Calu3 (cell line): ENCODE data around the gene INTS13. TPM values are rescaled to one million over a fixed set of nuclear protein-coding genes. Genes with fewer than 3 reads are reported as not detected.
A peak's percentile ranks its signal among the peaks of the same experiment; 100 is the strongest.

ENCODE experiments used
- BruUV-seq: library from RNA; stranded (reverse); fragments of 400-500 nt; replicated peaks from 2 replicates; lab custom pipeline; 2021; lab: Mats Ljungman, UMichigan
- CTCF ChIA-PET: fragments of 300-600 bp; sonication (Branson Sonifier 250); formaldehyde crosslinking; loops from one replicate; lab custom pipeline; 2022; ENCODE audit warnings: antibody characterized with exemption; lab: Charles Lee
- DNase-seq: peaks from one replicate; pipeline ENCODE4 v3.0.0; 2022
- H3K27ac Mint-ChIP-seq: one replicate; pipeline ENCODE4 v1.8.0; 2022; ENCODE audit warnings: mixed read lengths; ENCODE audit not compliant: unreplicated experiment
- H3K27me3 Mint-ChIP-seq: one replicate; pipeline ENCODE4 v1.8.0; 2022; ENCODE audit warnings: mixed read lengths; ENCODE audit not compliant: unreplicated experiment
- H3K36me3 Mint-ChIP-seq: one replicate; pipeline ENCODE4 v1.8.0; 2022; ENCODE audit warnings: mild to moderate bottlenecking, moderate library complexity, mixed read lengths; ENCODE audit not compliant: insufficient read depth, unreplicated experiment
- H3K4me1 Mint-ChIP-seq: one replicate; pipeline ENCODE4 v1.8.0; 2022; ENCODE audit warnings: mild to moderate bottlenecking, low read depth, mixed read lengths; ENCODE audit not compliant: unreplicated experiment
- H3K4me3 Mint-ChIP-seq: one replicate; pipeline ENCODE4 v1.8.0; 2022; ENCODE audit warnings: mild to moderate bottlenecking, low read depth, moderate library complexity, mixed read lengths; ENCODE audit not compliant: unreplicated experiment
- H3K9me3 Mint-ChIP-seq: one replicate; pipeline ENCODE4 v1.8.0; 2022; ENCODE audit warnings: low read depth, mixed read lengths; ENCODE audit not compliant: unreplicated experiment
- intact Hi-C: fragments of 100-400 bp; cut with micrococcal nuclease; formaldehyde crosslinking; loops from one replicate; pipeline ENCODE4 v1.10.0; 2022; ENCODE audit not compliant: unreplicated experiment
- total RNA-seq: library from RNA; stranded (reverse); gene quantifications from 2 replicates; pipeline ENCODE4 v1.2.3, GENCODE V29; 2022
- TF ChIP-seq, protein P1 (sequence below): fragments of 200-600 bp; IDR thresholded peaks from one replicate; pipeline ENCODE4 v1.8.0; 2022; ENCODE audit warnings: antibody characterized with exemption; ENCODE audit not compliant: unreplicated experiment

INTS13 gene
- total RNA-seq, 1 experiment from 2014 or later = 35.0 TPM

DNA sequence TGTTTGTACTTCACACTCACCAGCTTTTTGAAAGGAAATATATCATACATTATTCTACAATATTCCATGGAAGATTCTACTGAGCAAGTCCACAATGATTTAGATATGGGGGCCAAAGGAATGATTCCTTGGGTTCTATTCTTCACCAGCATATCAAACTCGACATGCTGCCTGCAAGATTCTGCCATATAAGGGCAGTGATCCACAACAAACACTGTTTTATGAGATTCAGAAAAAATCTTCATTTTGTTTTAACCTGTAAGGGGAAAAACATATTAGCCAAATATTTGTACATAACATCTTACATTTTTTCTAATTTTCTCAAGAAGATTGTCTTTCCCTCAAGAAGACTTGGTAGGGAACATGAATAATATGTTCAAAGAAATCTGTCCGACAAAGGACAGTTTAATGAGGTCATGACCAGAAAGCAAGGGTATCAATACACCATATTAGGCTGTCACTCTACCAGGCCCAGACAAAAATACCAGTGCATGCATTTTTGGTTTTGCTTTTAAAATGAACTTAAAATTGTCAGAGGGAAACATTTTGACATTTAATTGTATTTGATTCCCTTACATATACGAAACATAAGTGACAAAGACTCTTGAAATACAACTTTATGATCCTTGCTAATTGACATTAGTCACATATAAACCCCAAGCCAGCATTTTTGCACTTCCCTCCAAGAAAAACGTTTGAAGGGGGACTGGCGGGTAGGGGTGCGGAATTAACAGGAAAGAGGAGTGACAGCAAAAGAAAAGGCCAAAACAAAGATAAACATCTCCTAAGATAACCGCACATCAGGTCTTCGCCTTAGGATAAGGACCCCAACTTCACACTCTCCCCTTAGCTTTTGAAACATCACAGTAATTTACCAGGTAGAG is 980 bp downstream of the INTS13 start:
- Mint-ChIP-seq H3K4me1 (peaks cover 29% of the 10 kb centered on the region), H3K27me3 (no peaks in the 10 kb centered on the region), H3K27ac (peak overlapping the region; percentile 95), H3K9me3 (no peaks in the 10 kb centered on the region), H3K36me3 (peaks cover 32% of the 10 kb centered on the region), H3K4me3 (peak overlapping the region; percentile 94)
- CTCF ChIA-PET = interaction anchor here (0.6 kb wide), 1 partner anchor 391 kb away, joined by 5 read pairs; no protein-coding TSS in a partner anchor
- no TSS peak for BruUV-seq
- DNase-seq = no peak
- intact Hi-C loops = loop anchor here (5.0 kb wide), 1 partner anchor 76 kb away; the partner anchor contains the start of gene TM7SF3
- TF ChIP-seq, protein P1, sequence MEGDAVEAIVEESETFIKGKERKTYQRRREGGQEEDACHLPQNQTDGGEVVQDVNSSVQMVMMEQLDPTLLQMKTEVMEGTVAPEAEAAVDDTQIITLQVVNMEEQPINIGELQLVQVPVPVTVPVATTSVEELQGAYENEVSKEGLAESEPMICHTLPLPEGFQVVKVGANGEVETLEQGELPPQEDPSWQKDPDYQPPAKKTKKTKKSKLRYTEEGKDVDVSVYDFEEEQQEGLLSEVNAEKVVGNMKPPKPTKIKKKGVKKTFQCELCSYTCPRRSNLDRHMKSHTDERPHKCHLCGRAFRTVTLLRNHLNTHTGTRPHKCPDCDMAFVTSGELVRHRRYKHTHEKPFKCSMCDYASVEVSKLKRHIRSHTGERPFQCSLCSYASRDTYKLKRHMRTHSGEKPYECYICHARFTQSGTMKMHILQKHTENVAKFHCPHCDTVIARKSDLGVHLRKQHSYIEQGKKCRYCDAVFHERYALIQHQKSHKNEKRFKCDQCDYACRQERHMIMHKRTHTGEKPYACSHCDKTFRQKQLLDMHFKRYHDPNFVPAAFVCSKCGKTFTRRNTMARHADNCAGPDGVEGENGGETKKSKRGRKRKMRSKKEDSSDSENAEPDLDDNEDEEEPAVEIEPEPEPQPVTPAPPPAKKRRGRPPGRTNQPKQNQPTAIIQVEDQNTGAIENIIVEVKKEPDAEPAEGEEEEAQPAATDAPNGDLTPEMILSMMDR = no peak

DNA sequence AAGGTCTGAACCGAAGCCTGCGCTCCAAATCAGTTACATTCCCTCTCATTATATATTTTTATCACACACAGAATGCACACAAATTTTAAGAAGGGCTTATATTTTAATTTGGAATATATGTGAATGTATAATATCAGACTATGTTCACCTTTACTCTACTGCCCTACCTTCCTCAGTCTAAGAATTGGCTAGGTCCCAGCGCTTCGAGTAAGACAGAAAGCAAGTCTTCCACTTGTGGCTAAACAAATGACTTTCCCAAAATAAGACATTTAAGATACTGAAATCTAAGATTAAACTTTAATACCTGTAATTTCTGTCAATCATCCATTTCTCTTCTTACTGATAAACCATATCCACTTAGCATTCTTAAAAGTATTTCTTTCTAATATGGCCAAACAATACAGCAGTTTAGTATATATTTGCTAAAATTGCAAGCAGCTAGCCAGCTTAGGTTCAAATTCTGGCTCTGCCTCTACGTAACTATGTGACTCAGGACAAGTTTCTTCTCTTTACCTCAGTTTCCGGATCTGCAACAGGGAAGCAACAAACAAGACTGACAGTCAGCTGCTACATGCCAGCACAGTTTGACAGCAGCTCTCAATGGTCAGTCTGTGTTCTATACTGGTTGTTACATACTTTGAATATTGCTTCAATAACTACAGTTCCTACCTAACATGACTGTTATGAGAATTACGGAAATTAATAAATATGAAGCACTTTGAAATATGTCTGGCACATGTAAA is 2.0 kb downstream of the INTS13 start:
- intact Hi-C loops = loop anchor here (5.0 kb wide), 1 partner anchor 76 kb away; the partner anchor contains the start of gene TM7SF3
- CTCF ChIA-PET = interaction anchor here (0.6 kb wide), 2 partner anchors 30 to 392 kb away, joined by 3 to 5 read pairs; no protein-coding TSS in a partner anchor
- Mint-ChIP-seq H3K36me3 (peaks cover 32% of the 10 kb centered on the region), H3K27ac (no peak overlapping the region), H3K4me3 (peak overlapping the region; percentile 94), H3K4me1 (peaks cover 29% of the 10 kb centered on the region), H3K27me3 (no peaks in the 10 kb centered on the region), H3K9me3 (no peaks in the 10 kb centered on the region)
- BruUV-seq = no TSS peak
- TF ChIP-seq, protein P1 = no peak
- no peak for DNase-seq

DNA sequence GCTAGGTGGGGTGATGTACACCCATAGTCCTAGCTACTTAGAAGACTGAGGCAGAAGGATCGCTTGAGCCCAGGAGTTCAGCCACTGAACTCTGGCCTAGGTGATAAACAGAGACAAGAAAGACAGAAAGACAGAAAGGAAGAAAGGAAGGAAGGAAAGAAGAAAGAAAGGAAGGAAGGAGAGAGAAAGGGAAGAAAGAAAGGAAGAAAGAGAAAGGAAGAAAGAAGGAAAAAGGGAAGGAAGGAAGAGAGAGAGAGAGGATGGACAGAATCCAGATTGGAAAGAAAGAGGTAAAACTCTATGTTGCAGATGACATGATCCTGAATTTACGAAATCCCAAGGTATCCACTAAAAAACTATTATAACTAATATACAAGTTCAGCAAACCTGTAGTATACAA is 8.2 kb downstream of the INTS13 start:
- H3K27me3 Mint-ChIP-seq = no peaks in the 10 kb centered on the region
- BruUV-seq = no TSS peak
- TF ChIP-seq, protein P1 = no peak
- intact Hi-C loops = no loop called here
- DNase-seq = no peak
- peaks cover 11% of the 10 kb centered on the region for H3K4me1 Mint-ChIP-seq
- H3K36me3 Mint-ChIP-seq = peaks cover 12% of the 10 kb centered on the region
- H3K27ac Mint-ChIP-seq = no peak overlapping the region
- H3K4me3 Mint-ChIP-seq = no peak overlapping the region
- CTCF ChIA-PET = no interaction called here
- H3K9me3 Mint-ChIP-seq = no peaks in the 10 kb centered on the region

DNA sequence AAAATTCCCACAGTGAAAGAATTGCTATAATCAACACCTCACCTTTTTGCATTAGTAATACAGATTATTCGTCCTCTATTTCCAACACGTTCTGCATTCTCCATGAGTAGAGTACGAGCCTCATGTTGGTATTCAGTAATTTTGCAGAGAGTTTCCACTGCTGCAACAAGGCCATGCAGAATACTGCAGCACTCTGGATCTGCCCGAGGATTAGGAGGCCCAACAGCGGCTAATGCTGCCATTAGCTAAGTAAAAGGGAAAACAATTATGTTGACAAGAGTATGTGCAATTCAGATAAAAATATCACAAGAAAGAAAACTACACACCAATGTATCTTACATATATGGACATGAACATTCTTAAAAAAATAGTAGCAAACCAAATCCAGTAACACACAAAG is 9.1 kb downstream of the INTS13 start:
- Mint-ChIP-seq H3K4me3 (no peak overlapping the region), H3K27ac (no peak overlapping the region), H3K36me3 (peaks cover 12% of the 10 kb centered on the region), H3K27me3 (no peaks in the 10 kb centered on the region), H3K4me1 (peaks cover 8% of the 10 kb centered on the region), H3K9me3 (no peaks in the 10 kb centered on the region)
- CTCF ChIA-PET = no interaction called here
- TF ChIP-seq, protein P1 = no peak
- BruUV-seq = no TSS peak
- intact Hi-C loops = no loop called here
- no peak for DNase-seq
